HFFc6 (cell line): Measurements from ENCODE around the gene DPP6. TPM values are rescaled to one million over a fixed set of nuclear protein-coding genes. Genes with fewer than 3 reads are reported as not detected.

Source experiments
- DNase-seq: peaks from one replicate; pipeline ENCODE4 v3.0.0-alpha.2; 2018
- H3K27ac Mint-ChIP-seq: 2 replicates; pipeline ENCODE4 v1.8.0; 2020; ENCODE audit warnings: mild to moderate bottlenecking, mixed read lengths
- H3K27me3 Mint-ChIP-seq: 2 replicates; pipeline ENCODE4 v1.8.0; 2021; ENCODE audit warnings: mild to moderate bottlenecking, moderate library complexity, mixed read lengths; ENCODE audit not compliant: insufficient read depth
- H3K36me3 Mint-ChIP-seq: 2 replicates; pipeline ENCODE4 v1.8.0; 2021; ENCODE audit warnings: low read depth, mixed read lengths
- H3K4me1 Mint-ChIP-seq: 2 replicates; pipeline ENCODE4 v1.8.0; 2020; ENCODE audit warnings: low read depth, mixed read lengths
- H3K4me3 Mint-ChIP-seq: 2 replicates; pipeline ENCODE4 v1.8.0; 2020; ENCODE audit warnings: mild to moderate bottlenecking, moderate library complexity, mixed read lengths
- H3K9me3 Mint-ChIP-seq: 2 replicates; pipeline ENCODE4 v1.8.0; 2020; ENCODE audit warnings: mild to moderate bottlenecking, mixed read lengths
- CTCF ChIP-seq: fragments of 200-600 bp; sonication (generic); IDR thresholded peaks from 2 replicates; pipeline ENCODE4 v1.5.0; 2021; ENCODE audit warnings: antibody characterized with exemption, mild to moderate bottlenecking
- total RNA-seq, 6 experiments: library from RNA; stranded (reverse); fragmentation: NEBNext Ultra II Directional; extraction: Animal tissue kit (Norgen Biotek cat#: 25700); gene quantifications; 2 replicates in 1 of 6; 3 replicates in 5 of 6; pipeline ENCODE4 v1.2.3, GENCODE V29; 2021

Gene DPP6
- total RNA-seq, 6 experiments from 2014 or later: not detected

- DNase-seq: no peak
- peaks cover 6% of the 10 kb centered on the region; the same call in 1 of the 2 replicates for H3K36me3 Mint-ChIP-seq
- H3K4me1 Mint-ChIP-seq: peaks cover 6% of the 10 kb centered on the region; the same call in 1 of the 2 replicates
- peaks cover 10% of the 10 kb centered on the region for H3K9me3 Mint-ChIP-seq
- no peak for TF ChIP-seq CTCF
- no peak overlapping the region for H3K27ac Mint-ChIP-seq
- H3K27me3 Mint-ChIP-seq: peaks cover 20% of the 10 kb centered on the region
- H3K4me3 Mint-ChIP-seq: no peak overlapping the region
Observed at GRCh38 chr7:154914308-154914995, 862.3 kb downstream of the DPP6 start.

GRCh38 chr7:154914996-154915380 lies 862.8 kb downstream of the DPP6 start:
- no peak overlapping the region for H3K27ac Mint-ChIP-seq
- H3K4me3 Mint-ChIP-seq: no peak overlapping the region
- peaks cover 6% of the 10 kb centered on the region; the same call in 1 of the 2 replicates for H3K4me1 Mint-ChIP-seq
- TF ChIP-seq CTCF: no peak
- peaks cover 20% of the 10 kb centered on the region for H3K27me3 Mint-ChIP-seq
- DNase-seq: no peak
- H3K36me3 Mint-ChIP-seq: peaks cover 6% of the 10 kb centered on the region; the same call in 1 of the 2 replicates
- H3K9me3 Mint-ChIP-seq: peaks cover 10% of the 10 kb centered on the region

GRCh38 chr7:154915600-154915999 lies 863.4 kb downstream of the DPP6 start:
- H3K4me3 Mint-ChIP-seq: no peak overlapping the region
- no peak for DNase-seq
- H3K27me3 Mint-ChIP-seq: peaks cover 26% of the 10 kb centered on the region
- peaks cover 6% of the 10 kb centered on the region; the same call in 1 of the 2 replicates for H3K36me3 Mint-ChIP-seq
- no peak for TF ChIP-seq CTCF
- peaks cover 6% of the 10 kb centered on the region; the same call in 1 of the 2 replicates for H3K4me1 Mint-ChIP-seq
- no peak overlapping the region for H3K27ac Mint-ChIP-seq
- H3K9me3 Mint-ChIP-seq: peaks cover 10% of the 10 kb centered on the region

GRCh38 chr7:154916381-154916780 lies 864.2 kb downstream of the DPP6 start:
- no peak for TF ChIP-seq CTCF
- no peak for DNase-seq
- Mint-ChIP-seq H3K9me3 (peaks cover 2% of the 10 kb centered on the region), H3K27ac (no peak overlapping the region), H3K36me3 (peaks cover 2% of the 10 kb centered on the region; the same call in 1 of the 2 replicates), H3K27me3 (peaks cover 22% of the 10 kb centered on the region), H3K4me3 (no peak overlapping the region), H3K4me1 (peaks cover 6% of the 10 kb centered on the region; the same call in 1 of the 2 replicates)

GRCh38 chr7:154916856-154917807 lies 864.9 kb downstream of the DPP6 start:
- H3K36me3 Mint-ChIP-seq: no peaks in the 10 kb centered on the region
- H3K9me3 Mint-ChIP-seq: no peaks in the 10 kb centered on the region
- peaks cover 22% of the 10 kb centered on the region for H3K27me3 Mint-ChIP-seq
- no peak overlapping the region for H3K27ac Mint-ChIP-seq
- no peak for DNase-seq
- H3K4me1 Mint-ChIP-seq: peaks cover 6% of the 10 kb centered on the region; the same call in 1 of the 2 replicates
- no peak for TF ChIP-seq CTCF
- no peak overlapping the region for H3K4me3 Mint-ChIP-seq
